VCaP (cell line): Measurements from ENCODE around the gene PTPRN.
"Not testable (repeated sequence)": the region's sequence is repeated elsewhere in the genome, so short reads cannot be mapped to it uniquely, and the experiment has no call there.

ENCODE experiments used
- H3K27ac ChIP-seq: fragments of 450-650 bp; 2 replicates; pipeline ENCODE4 v1.5.1; 2017
- TF ChIP-seq, protein P1 (sequence below): fragments of 450-650 bp; conservative IDR thresholded peaks from 2 replicates; pipeline ENCODE4 v1.5.1; 2017; ENCODE audit warnings: mild to moderate bottlenecking, moderate library complexity

Gene PTPRN

DNA sequence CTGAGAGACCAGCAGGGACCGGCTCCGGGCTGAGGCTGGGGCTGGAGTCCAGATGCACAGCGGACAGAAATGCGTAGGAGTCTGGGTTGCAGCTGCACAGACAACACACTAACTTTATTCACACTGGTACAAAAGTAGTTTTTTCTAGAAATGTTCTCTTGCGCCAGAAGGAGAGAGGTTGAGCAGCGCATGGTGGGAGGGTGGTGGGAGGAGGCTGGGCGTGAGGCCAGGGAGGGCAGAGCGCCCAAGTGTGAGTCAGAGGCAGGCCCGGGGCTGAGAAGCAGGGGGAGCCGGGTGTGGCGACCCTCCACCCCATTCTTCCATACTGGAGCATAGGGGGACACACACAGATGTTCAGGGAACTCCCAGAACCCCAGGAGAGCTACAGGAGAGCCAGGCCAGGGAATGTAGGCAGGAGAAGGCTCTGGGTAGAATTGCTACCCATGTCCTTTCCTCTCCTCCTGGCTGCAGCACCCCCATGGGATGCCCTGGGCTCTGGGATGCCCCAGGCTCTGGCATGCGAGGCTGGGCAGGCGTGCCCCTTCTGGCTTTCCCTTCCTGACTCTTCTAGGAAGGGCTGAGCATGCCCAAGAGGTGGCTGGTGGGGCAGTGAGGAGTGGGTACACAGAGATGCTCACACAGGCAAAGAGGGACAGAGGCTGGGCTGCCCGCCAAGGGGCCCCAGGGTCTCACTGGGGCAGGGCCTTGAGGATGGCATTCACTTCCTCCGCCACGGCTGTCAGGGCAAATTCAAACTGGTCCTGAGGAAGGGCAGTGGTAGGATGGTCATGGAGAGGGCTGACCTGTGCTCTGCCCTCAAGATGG is 19.5 kb downstream of the PTPRN start:
- TF ChIP-seq, protein P1, sequence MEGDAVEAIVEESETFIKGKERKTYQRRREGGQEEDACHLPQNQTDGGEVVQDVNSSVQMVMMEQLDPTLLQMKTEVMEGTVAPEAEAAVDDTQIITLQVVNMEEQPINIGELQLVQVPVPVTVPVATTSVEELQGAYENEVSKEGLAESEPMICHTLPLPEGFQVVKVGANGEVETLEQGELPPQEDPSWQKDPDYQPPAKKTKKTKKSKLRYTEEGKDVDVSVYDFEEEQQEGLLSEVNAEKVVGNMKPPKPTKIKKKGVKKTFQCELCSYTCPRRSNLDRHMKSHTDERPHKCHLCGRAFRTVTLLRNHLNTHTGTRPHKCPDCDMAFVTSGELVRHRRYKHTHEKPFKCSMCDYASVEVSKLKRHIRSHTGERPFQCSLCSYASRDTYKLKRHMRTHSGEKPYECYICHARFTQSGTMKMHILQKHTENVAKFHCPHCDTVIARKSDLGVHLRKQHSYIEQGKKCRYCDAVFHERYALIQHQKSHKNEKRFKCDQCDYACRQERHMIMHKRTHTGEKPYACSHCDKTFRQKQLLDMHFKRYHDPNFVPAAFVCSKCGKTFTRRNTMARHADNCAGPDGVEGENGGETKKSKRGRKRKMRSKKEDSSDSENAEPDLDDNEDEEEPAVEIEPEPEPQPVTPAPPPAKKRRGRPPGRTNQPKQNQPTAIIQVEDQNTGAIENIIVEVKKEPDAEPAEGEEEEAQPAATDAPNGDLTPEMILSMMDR, result no peak
- H3K27ac ChIP-seq, result no peak overlapping the region

DNA sequence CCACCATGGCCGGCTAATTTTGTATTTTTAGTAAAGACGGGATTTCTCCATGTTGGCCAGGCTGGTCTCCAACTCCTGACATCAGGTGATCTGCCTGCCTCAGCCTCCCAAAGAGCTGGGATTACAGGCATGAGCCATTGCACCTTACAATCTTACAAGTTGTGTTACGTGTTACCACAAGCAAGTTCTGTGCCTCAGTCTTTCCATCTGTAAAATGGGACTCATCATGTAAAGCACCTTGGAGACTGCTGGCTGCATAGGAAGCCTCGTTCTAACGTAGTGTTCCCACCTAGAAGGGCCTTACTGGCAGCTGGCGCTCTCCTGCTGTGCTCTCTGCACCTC is 20.0 kb downstream of the PTPRN start:
- no peak overlapping the region for H3K27ac ChIP-seq
- TF ChIP-seq, protein P1, result no peak

DNA sequence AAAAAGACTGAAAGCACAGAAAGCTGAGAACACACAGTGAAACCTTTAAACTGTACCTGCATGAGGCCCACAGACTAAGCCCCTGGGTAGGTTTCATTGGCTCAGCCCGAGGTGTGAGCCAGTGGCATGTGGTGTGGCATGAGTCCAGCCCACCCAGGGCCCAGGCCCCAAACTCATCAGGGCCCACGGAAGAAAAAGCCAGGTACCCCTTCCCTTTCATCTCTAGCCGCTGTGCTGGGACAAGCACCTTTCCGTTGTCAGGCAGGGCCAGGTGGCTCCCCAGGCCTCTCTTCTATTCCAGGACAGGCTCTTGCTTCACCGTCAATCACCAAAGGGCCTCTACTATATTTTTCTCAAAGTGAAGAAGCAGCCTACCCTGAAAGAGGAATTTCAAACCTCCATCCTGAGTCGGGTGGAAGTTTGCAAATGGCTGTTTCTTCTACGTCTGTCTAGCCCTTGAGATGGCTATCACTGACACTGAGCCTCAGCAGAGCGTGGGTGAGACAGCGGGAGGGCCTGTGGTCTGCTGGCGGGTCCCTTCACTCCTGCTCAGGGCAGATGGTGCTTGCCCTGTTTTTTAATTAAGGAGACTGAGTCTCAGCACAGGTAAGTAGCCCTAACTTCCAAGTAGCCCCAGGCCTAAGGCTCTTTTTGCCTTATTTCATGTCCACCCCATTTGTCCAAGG is 21.5 kb downstream of the PTPRN start:
- TF ChIP-seq, protein P1, result no peak

DNA sequence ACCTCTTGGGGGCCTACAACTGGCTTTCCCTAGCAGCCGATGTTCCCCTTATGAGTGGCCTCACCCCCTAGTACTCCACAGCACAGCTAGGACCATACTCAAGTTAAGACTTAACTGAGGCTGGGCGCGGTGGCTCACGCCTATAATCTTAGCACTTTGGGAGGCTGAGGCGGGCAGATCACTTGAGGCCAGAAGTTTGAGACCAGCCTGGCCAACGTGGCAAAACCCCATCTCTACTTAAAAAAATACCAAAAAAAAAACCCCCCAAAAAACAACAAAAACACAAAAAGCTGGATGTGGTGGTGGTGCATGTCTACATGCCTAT is 22.1 kb downstream of the PTPRN start:
- not testable (repeated sequence) for H3K27ac ChIP-seq

More for the DNA sequence above, 21.5 kb downstream of the PTPRN start:
- no peak overlapping the region for H3K27ac ChIP-seq

DNA sequence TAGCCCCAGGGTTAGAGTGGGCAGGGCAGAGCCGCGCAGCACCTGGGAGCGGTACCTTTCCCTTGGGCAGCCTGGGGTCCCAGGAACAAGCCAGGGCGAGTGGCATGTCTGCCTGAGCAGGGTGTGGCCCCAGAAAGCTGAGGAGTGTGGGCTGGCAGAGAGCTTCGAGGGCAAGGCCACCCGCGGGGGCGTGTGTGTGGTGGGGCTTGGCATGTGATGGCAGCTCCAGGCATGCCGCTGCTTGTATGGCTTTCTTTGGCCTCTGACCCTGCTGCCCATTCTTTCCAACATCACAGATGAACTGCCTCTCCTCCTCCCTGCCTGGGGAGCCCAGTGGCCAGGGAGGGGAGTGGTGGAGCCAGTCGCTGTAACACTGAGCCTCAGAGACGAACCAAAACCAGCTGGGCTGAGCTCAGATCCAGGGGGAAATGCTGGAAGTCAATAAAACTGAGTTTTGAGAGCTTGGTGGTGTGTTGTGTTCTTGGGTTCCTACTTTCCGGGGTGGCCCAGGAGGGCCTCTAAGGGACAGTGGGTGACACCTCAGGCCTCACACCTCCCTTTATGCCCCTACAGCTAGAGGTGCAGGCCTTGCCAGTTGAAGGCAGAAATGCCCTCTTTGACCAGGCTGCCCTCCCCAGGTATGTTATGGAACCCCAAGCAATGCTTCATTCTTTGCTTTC is 22.6 kb downstream of the PTPRN start:
- TF ChIP-seq, protein P1, result no peak
- H3K27ac ChIP-seq, result no peak overlapping the region

DNA sequence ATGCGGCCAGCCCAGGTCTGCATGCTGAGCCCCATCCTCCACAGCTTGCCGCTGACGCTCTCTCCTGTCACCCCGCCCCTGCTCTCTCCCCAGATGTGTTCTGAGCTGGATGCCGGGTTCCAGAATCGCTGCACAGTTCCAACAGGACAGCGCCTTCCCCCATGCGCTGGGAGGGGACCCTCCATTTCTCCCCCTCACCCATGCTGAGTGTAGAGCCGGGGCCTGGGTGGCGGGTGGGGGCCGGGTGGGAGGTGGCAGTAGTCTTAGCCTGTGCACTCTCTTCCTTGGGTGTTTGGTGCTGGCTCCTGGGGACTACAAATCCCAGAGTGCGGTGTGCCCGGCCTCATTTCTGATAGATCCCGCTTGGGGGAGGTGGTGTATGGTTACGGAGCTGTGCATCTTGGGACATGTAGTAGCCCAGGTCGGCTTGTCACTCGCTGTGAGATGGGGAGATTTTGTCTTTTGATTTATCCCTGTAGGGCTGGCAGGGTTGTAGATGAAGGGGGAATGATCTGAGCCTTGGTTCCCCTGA is 23.2 kb downstream of the PTPRN start:
- no peak overlapping the region for H3K27ac ChIP-seq
- TF ChIP-seq, protein P1, result no peak

DNA sequence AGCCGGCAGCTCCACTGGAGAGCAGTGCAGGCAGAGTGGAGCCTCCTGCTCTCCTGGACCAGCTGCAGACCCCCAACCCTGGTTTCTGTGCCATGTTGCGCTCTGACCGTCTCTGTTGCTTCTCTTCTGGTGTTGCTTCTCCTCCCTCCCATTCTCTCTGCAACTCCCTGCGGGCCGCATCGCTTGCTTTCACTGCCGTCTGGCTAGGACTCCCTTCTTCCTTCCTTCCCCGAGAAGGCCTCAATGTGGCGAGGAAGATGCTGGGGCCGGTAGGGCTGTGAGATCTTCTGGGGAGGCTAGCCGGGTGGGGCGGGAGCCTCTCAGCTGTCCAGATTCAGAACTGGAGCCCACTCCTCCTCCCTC is 23.8 kb downstream of the PTPRN start:
- H3K27ac ChIP-seq, result no peak overlapping the region
- TF ChIP-seq, protein P1, result no peak
